Stomach smooth muscle (tissue), 2 donors: ENCODE measurements around the gene ZBTB20.

Experiments
- H3K27ac ChIP-seq: one replicate; pipeline ENCODE4 v1.7.0; 2013; ENCODE audit warnings: mild to moderate bottlenecking, low read length, inconsistent platforms
- H3K27me3 ChIP-seq, 2 donors: one replicate each; pipeline ENCODE4 v1.7.0; 2013; ENCODE audit warnings: low read length in 2 of 2; ENCODE audit not compliant: insufficient read depth in 2 of 2, control insufficient read depth in 1 of 2
- H3K36me3 ChIP-seq, 2 donors: one replicate each; pipeline ENCODE4 v1.7.0; 2013; ENCODE audit warnings: low read length in 2 of 2; ENCODE audit not compliant: control insufficient read depth in 2 of 2, insufficient read depth in 2 of 2
- H3K4me1 ChIP-seq: one replicate; pipeline ENCODE4 v1.7.0; 2013; ENCODE audit warnings: low read length; ENCODE audit not compliant: control insufficient read depth, insufficient read depth
- H3K4me3 ChIP-seq, 2 donors: one replicate each; pipeline ENCODE4 v1.7.0; 2013; ENCODE audit warnings: low read length in 2 of 2
- H3K9ac ChIP-seq, 2 donors: one replicate each; pipeline ENCODE4 v1.7.0; 2013; ENCODE audit warnings: low read length in 2 of 2, mild to moderate bottlenecking in 1 of 2
- H3K9me3 ChIP-seq, 2 donors: one replicate each; pipeline ENCODE4 v1.7.0; 2013; ENCODE audit warnings: low read length in 2 of 2; ENCODE audit not compliant: control insufficient read depth in 2 of 2
- donor health status: healthy.
- donor health status: Pancreatic carcinoma.

Gene ZBTB20

GRCh38 chr3:114672692-114673447, 474.2 kb downstream of the ZBTB20 start:
- Histone ChIP-seq H3K4me1 (no peaks in the 10 kb centered on the region), H3K4me3 (no peak overlapping the region), H3K36me3 (no peaks in the 10 kb centered on the region), H3K9me3 (no peaks in the 10 kb centered on the region), H3K9ac (no peak overlapping the region), H3K27ac (no peak overlapping the region), H3K27me3 (no peaks in the 10 kb centered on the region)

GRCh38 chr3:114671741-114672510, 475.2 kb downstream of the ZBTB20 start:
- H3K27me3 ChIP-seq, result no peaks in the 10 kb centered on the region
- no peak overlapping the region for H3K4me3 ChIP-seq
- H3K27ac ChIP-seq, result no peak overlapping the region
- H3K36me3 ChIP-seq, result no peaks in the 10 kb centered on the region
- no peaks in the 10 kb centered on the region for H3K4me1 ChIP-seq
- no peak overlapping the region for H3K9ac ChIP-seq
- no peaks in the 10 kb centered on the region for H3K9me3 ChIP-seq

GRCh38 chr3:114669614-114670013, 477.5 kb downstream of the ZBTB20 start:
- Histone ChIP-seq H3K27ac (no peak overlapping the region), H3K36me3 (no peaks in the 10 kb centered on the region), H3K4me3 (no peak overlapping the region), H3K9ac (no peak overlapping the region), H3K9me3 (no peaks in the 10 kb centered on the region), H3K27me3 (no peaks in the 10 kb centered on the region), H3K4me1 (no peaks in the 10 kb centered on the region)

GRCh38 chr3:114668099-114668498, 479.0 kb downstream of the ZBTB20 start:
- Histone ChIP-seq H3K27ac (no peak overlapping the region), H3K9ac (no peak overlapping the region), H3K9me3 (no peaks in the 10 kb centered on the region), H3K4me3 (no peak overlapping the region), H3K27me3 (no peaks in the 10 kb centered on the region), H3K36me3 (no peaks in the 10 kb centered on the region), H3K4me1 (no peaks in the 10 kb centered on the region)

GRCh38 chr3:114666623-114667022, 480.5 kb downstream of the ZBTB20 start:
- H3K4me1 ChIP-seq, result no peaks in the 10 kb centered on the region
- H3K36me3 ChIP-seq, result no peaks in the 10 kb centered on the region
- no peaks in the 10 kb centered on the region for H3K27me3 ChIP-seq
- no peak overlapping the region for H3K27ac ChIP-seq
- no peaks in the 10 kb centered on the region for H3K9me3 ChIP-seq
- H3K4me3 ChIP-seq, result no peak overlapping the region
- no peak overlapping the region for H3K9ac ChIP-seq

- Histone ChIP-seq H3K4me1 (no peaks in the 10 kb centered on the region), H3K4me3 (no peak overlapping the region), H3K36me3 (no peaks in the 10 kb centered on the region)
Measured at GRCh38 chr3:114664006-114664405, 483.1 kb downstream of the ZBTB20 start.

GRCh38 chr3:114660808-114661207, 486.3 kb downstream of the ZBTB20 start:
- Histone ChIP-seq H3K27me3 (no peaks in the 10 kb centered on the region), H3K9me3 (no peaks in the 10 kb centered on the region), H3K27ac (no peak overlapping the region), H3K4me1 (no peaks in the 10 kb centered on the region), H3K4me3 (no peak overlapping the region), H3K9ac (no peak overlapping the region), H3K36me3 (no peaks in the 10 kb centered on the region)

More at GRCh38 chr3:114664006-114664405, 483.1 kb downstream of the ZBTB20 start:
- no peak overlapping the region for H3K27ac ChIP-seq
- no peak overlapping the region for H3K9ac ChIP-seq
- H3K9me3 ChIP-seq, result no peaks in the 10 kb centered on the region
- H3K27me3 ChIP-seq, result no peaks in the 10 kb centered on the region

GRCh38 chr3:114660124-114660523, 487.0 kb downstream of the ZBTB20 start:
- H3K4me3 ChIP-seq, result peak overlapping the region in 1 of 2 donors; percentile 56
- peak overlapping the region in 1 of 2 donors; percentile 37 for H3K9ac ChIP-seq

GRCh38 chr3:114659109-114660061, 487.7 kb downstream of the ZBTB20 start:
- Histone ChIP-seq H3K36me3 (no peaks in the 10 kb centered on the region), H3K27ac (no peak overlapping the region), H3K4me1 (no peaks in the 10 kb centered on the region), H3K27me3 (no peaks in the 10 kb centered on the region), H3K4me3 (no peak overlapping the region), H3K9ac (no peak overlapping the region), H3K9me3 (no peaks in the 10 kb centered on the region)

More at GRCh38 chr3:114660124-114660523, 487.0 kb downstream of the ZBTB20 start:
- Histone ChIP-seq H3K36me3 (no peaks in the 10 kb centered on the region), H3K4me1 (no peaks in the 10 kb centered on the region), H3K27ac (no peak overlapping the region), H3K9me3 (no peaks in the 10 kb centered on the region), H3K27me3 (no peaks in the 10 kb centered on the region)

- no peak overlapping the region for H3K27ac ChIP-seq
- no peaks in the 10 kb centered on the region for H3K27me3 ChIP-seq
- no peaks in the 10 kb centered on the region for H3K4me1 ChIP-seq
- no peaks in the 10 kb centered on the region for H3K36me3 ChIP-seq
- no peaks in the 10 kb centered on the region for H3K9me3 ChIP-seq
- no peak overlapping the region for H3K9ac ChIP-seq
- H3K4me3 ChIP-seq, result no peak overlapping the region
Measured at GRCh38 chr3:114651555-114651954, 495.5 kb downstream of the ZBTB20 start.
